ENCODE measurements around the gene P2RY14. TPM values are rescaled to one million over a fixed set of nuclear protein-coding genes. Genes with fewer than 3 reads are reported as not detected.

Gene P2RY14
- total RNA-seq, 1 experiment from 2014 or later: not detected

- Histone ChIP-seq H3K9me3 (no peaks in the 10 kb centered on the region), H3K27me3 (no peaks in the 10 kb centered on the region), H3K36me3 (no peaks in the 10 kb centered on the region), H3K4me3 (no peak overlapping the region)
- no peak for DNase-seq
Measured at GRCh38 chr3:151306168-151306810, 27.9 kb upstream of the P2RY14 start.

GRCh38 chr3:151305775-151306151, 27.4 kb upstream of the P2RY14 start:
- H3K4me3 ChIP-seq: no peak overlapping the region
- peak; percentile 9 for DNase-seq
- H3K27me3 ChIP-seq: no peaks in the 10 kb centered on the region
- no peaks in the 10 kb centered on the region for H3K36me3 ChIP-seq
- H3K9me3 ChIP-seq: no peaks in the 10 kb centered on the region

GRCh38 chr3:151305060-151305774, 26.9 kb upstream of the P2RY14 start:
- DNase-seq: peak; percentile 95
- no peaks in the 10 kb centered on the region for H3K36me3 ChIP-seq
- no peaks in the 10 kb centered on the region for H3K9me3 ChIP-seq
- H3K27me3 ChIP-seq: no peaks in the 10 kb centered on the region
- H3K4me3 ChIP-seq: peak overlapping the region; percentile 21

GRCh38 chr3:151303751-151304150, 25.4 kb upstream of the P2RY14 start:
- no peaks in the 10 kb centered on the region for H3K9me3 ChIP-seq
- DNase-seq: no peak
- H3K36me3 ChIP-seq: no peaks in the 10 kb centered on the region
- H3K4me3 ChIP-seq: no peak overlapping the region
- no peaks in the 10 kb centered on the region for H3K27me3 ChIP-seq

GRCh38 chr3:151301787-151302186, 23.4 kb upstream of the P2RY14 start:
- Histone ChIP-seq H3K9me3 (no peaks in the 10 kb centered on the region), H3K4me3 (no peak overlapping the region), H3K36me3 (no peaks in the 10 kb centered on the region), H3K27me3 (no peaks in the 10 kb centered on the region)
- DNase-seq: no peak

GRCh38 chr3:151300539-151300938, 22.2 kb upstream of the P2RY14 start:
- no peak for DNase-seq
- no peak overlapping the region for H3K4me3 ChIP-seq
- H3K36me3 ChIP-seq: no peaks in the 10 kb centered on the region
- H3K9me3 ChIP-seq: no peaks in the 10 kb centered on the region
- H3K27me3 ChIP-seq: no peaks in the 10 kb centered on the region

GRCh38 chr3:151299006-151299405, 20.7 kb upstream of the P2RY14 start:
- Histone ChIP-seq H3K27me3 (no peaks in the 10 kb centered on the region), H3K9me3 (no peaks in the 10 kb centered on the region), H3K4me3 (no peak overlapping the region), H3K36me3 (no peaks in the 10 kb centered on the region)
- DNase-seq: no peak

GRCh38 chr3:151297429-151297828, 19.1 kb upstream of the P2RY14 start:
- no peak overlapping the region for H3K4me3 ChIP-seq
- no peaks in the 10 kb centered on the region for H3K27me3 ChIP-seq
- H3K9me3 ChIP-seq: no peaks in the 10 kb centered on the region
- no peaks in the 10 kb centered on the region for H3K36me3 ChIP-seq
- no peak for DNase-seq

- DNase-seq: no peak
- Histone ChIP-seq H3K9me3 (no peaks in the 10 kb centered on the region), H3K27me3 (no peaks in the 10 kb centered on the region), H3K4me3 (no peak overlapping the region), H3K36me3 (no peaks in the 10 kb centered on the region)
Measured at GRCh38 chr3:151296226-151296625, 17.9 kb upstream of the P2RY14 start.

- Histone ChIP-seq H3K36me3 (no peaks in the 10 kb centered on the region), H3K9me3 (no peaks in the 10 kb centered on the region), H3K27me3 (no peaks in the 10 kb centered on the region), H3K4me3 (no peak overlapping the region)
- no peak for DNase-seq
Measured at GRCh38 chr3:151293127-151293526, 14.8 kb upstream of the P2RY14 start.

- H3K9me3 ChIP-seq: no peaks in the 10 kb centered on the region
- no peak for DNase-seq
- H3K36me3 ChIP-seq: no peaks in the 10 kb centered on the region
- no peak overlapping the region for H3K4me3 ChIP-seq
- no peaks in the 10 kb centered on the region for H3K27me3 ChIP-seq
Measured at GRCh38 chr3:151290673-151291072, 12.3 kb upstream of the P2RY14 start.

- Histone ChIP-seq H3K9me3 (no peaks in the 10 kb centered on the region), H3K4me3 (no peak overlapping the region), H3K36me3 (no peaks in the 10 kb centered on the region), H3K27me3 (no peaks in the 10 kb centered on the region)
- no peak for DNase-seq
Measured at GRCh38 chr3:151289445-151289844, 11.1 kb upstream of the P2RY14 start.

- Histone ChIP-seq H3K4me3 (no peak overlapping the region), H3K27me3 (no peaks in the 10 kb centered on the region), H3K9me3 (no peaks in the 10 kb centered on the region), H3K36me3 (no peaks in the 10 kb centered on the region)
- DNase-seq: no peak
Measured at GRCh38 chr3:151285940-151286339, 7.6 kb upstream of the P2RY14 start.

- peak; percentile 6 for DNase-seq
- H3K36me3 ChIP-seq: no peaks in the 10 kb centered on the region
- no peaks in the 10 kb centered on the region for H3K27me3 ChIP-seq
- H3K9me3 ChIP-seq: no peaks in the 10 kb centered on the region
- no peak overlapping the region for H3K4me3 ChIP-seq
Measured at GRCh38 chr3:151283907-151284461, 5.6 kb upstream of the P2RY14 start.

- no peak for DNase-seq
- Histone ChIP-seq H3K36me3 (no peaks in the 10 kb centered on the region), H3K9me3 (no peaks in the 10 kb centered on the region), H3K27me3 (no peaks in the 10 kb centered on the region), H3K4me3 (no peak overlapping the region)
Measured at GRCh38 chr3:151283387-151283786, 5.0 kb upstream of the P2RY14 start.

- Histone ChIP-seq H3K9me3 (no peaks in the 10 kb centered on the region), H3K4me3 (no peak overlapping the region), H3K27me3 (no peaks in the 10 kb centered on the region), H3K36me3 (no peaks in the 10 kb centered on the region)
- no peak for DNase-seq
Measured at GRCh38 chr3:151282921-151283320, 4.6 kb upstream of the P2RY14 start.

- DNase-seq: no peak
- no peak overlapping the region for H3K4me3 ChIP-seq
- H3K27me3 ChIP-seq: no peaks in the 10 kb centered on the region
- H3K9me3 ChIP-seq: no peaks in the 10 kb centered on the region
- no peaks in the 10 kb centered on the region for H3K36me3 ChIP-seq
Measured at GRCh38 chr3:151281671-151282324, 3.5 kb upstream of the P2RY14 start.

Data from MG63 (cell line).